A549 (cell line): Measurements from ENCODE around the gene SERP1. TPM values are rescaled to one million over a fixed set of nuclear protein-coding genes. Genes with fewer than 3 reads are reported as not detected.

Experiments used
- ATAC-seq, 2 experiments: fragments of 200-7000 bp in 1 of 2; fragments of >200 bp in 1 of 2; cut with Nextera tagmentation in 1 of 2; cut with Tn5 transposase in 1 of 2; 3 replicates each; pipeline versions ENCODE4 v1.8.0 to v1.9.1; 2018 to 2020; ENCODE audit warnings: mild to moderate bottlenecking in 1 of 2, moderate library complexity in 1 of 2
- CTCF ChIA-PET: fragments of 300-600 bp; sonication (Branson Sonifier 250); formaldehyde crosslinking; extraction: SDS; loops from one replicate; lab custom pipeline; 2021; ENCODE audit warnings: antibody characterized with exemption, inconsistent platforms; lab: Yijun Ruan, JAX
- POLR2A ChIA-PET: fragments of 350-600 bp; formaldehyde crosslinking; extraction: SDS; loops from one replicate; lab custom pipeline; 2021; ENCODE audit warnings: antibody characterized with exemption, inconsistent platforms; lab: Yijun Ruan, JAX
- DNase-seq, 2 experiments: peaks; one replicate each; pipeline versions ENCODE4 v3.0.0 to v3.0.0-alpha.2; 2011 to 2016; ENCODE audit warnings: low read depth in 1 of 2, low spot score in 1 of 2
- FAIRE-seq: peaks from 2 replicates; lab custom pipeline; 2011; peaks lifted over from hg19 to GRCh38; lab: Jason Lieb, UNC
- H3K27ac ChIP-seq, 2 experiments: fragments of >200 bp; sonication (Bioruptor Twin); formaldehyde crosslinking; 3 replicates each; pipeline ENCODE4 v1.5.1; 2016 to 2017
- H3K4me1 ChIP-seq: fragments of >200 bp; sonication (Bioruptor Twin); formaldehyde crosslinking; 3 replicates; pipeline ENCODE4 v1.6.1; 2016
- H3K4me2 ChIP-seq: fragments of >200 bp; sonication (Bioruptor Twin); formaldehyde crosslinking; 3 replicates; pipeline ENCODE4 v1.6.1; 2016
- H3K4me3 ChIP-seq: fragments of >200 bp; sonication (Bioruptor Twin); formaldehyde crosslinking; 3 replicates; pipeline ENCODE4 v1.5.1; 2016
- H3K9me3 ChIP-seq: fragments of >200 bp; sonication (Bioruptor Twin); formaldehyde crosslinking; 3 replicates; pipeline ENCODE4 v1.6.1; 2016
- BHLHE40 ChIP-seq: IDR thresholded peaks from 2 replicates; pipeline ENCODE4 v1.6.1; 2012; ENCODE audit warnings: low read depth, low read length, inconsistent platforms
- CBX2 ChIP-seq: fragments of 200-600 bp; sonication (generic); IDR thresholded peaks from 2 replicates; pipeline ENCODE4 v1.6.1; 2016; ENCODE audit warnings: low read depth, mild to moderate bottlenecking, borderline replicate concordance
- CEBPB ChIP-seq, 2 experiments: fragments of >200 bp in 1 of 2; sonication (Bioruptor Twin) in 1 of 2; formaldehyde crosslinking in 1 of 2; IDR thresholded peaks; 2 replicates each; pipeline ENCODE4 v1.6.1; 2012 to 2016
- EHMT2 ChIP-seq: fragments of 200-600 bp; sonication (generic); IDR thresholded peaks from 2 replicates; pipeline ENCODE4 v1.6.1; 2016; ENCODE audit warnings: antibody characterized with exemption, low read depth, mild to moderate bottlenecking, moderate library complexity
- ESRRA ChIP-seq: fragments of 150-350 bp; IDR thresholded peaks from 2 replicates; pipeline ENCODE4 v1.6.1; 2014; ENCODE audit warnings: mild to moderate bottlenecking, low read length, borderline replicate concordance
- FOSB ChIP-seq: fragments of 250-450 bp; sonication (Bioruptor Pico); IDR thresholded peaks from 2 replicates; pipeline ENCODE4 v1.5.0; 2020; ENCODE audit warnings: mild to moderate bottlenecking, moderate library complexity
- HEYL ChIP-seq: fragments of 250-450 bp; sonication (Bioruptor Pico); IDR thresholded peaks from 2 replicates; pipeline ENCODE4 v1.8.0; 2021; ENCODE audit warnings: mild to moderate bottlenecking, moderate library complexity
- HOXA7 ChIP-seq: fragments of 250-450 bp; sonication (Bioruptor Pico); IDR thresholded peaks from 2 replicates; pipeline ENCODE4 v1.5.0; 2020; ENCODE audit warnings: mild to moderate bottlenecking, moderate library complexity
- HOXB5 ChIP-seq: fragments of 250-450 bp; sonication (Bioruptor Pico); IDR thresholded peaks from 2 replicates; pipeline ENCODE4 v1.5.0; 2020; ENCODE audit warnings: mild to moderate bottlenecking, moderate library complexity
- JUN ChIP-seq, 2 experiments: fragments of >200 bp; sonication (Bioruptor Twin); formaldehyde crosslinking; IDR thresholded peaks; 2 replicates in 1 of 2; 3 replicates in 1 of 2; pipeline ENCODE4 v1.6.1; 2016 to 2017
- MAZ ChIP-seq: fragments of 150-350 bp; IDR thresholded peaks from 2 replicates; pipeline ENCODE4 v1.6.1; 2014; ENCODE audit warnings: antibody characterized with exemption, low read depth, low read length, borderline replicate concordance
- RAD21 ChIP-seq, 2 experiments: fragments of >200 bp in 1 of 2; sonication (Bioruptor Twin) in 1 of 2; formaldehyde crosslinking in 1 of 2; IDR thresholded peaks in 1 of 2; conservative IDR thresholded peaks in 1 of 2; 2 replicates in 1 of 2; 3 replicates in 1 of 2; pipeline ENCODE4 v1.6.1; 2012 to 2018; ENCODE audit warnings: inconsistent platforms in 1 of 2
- RCOR1 ChIP-seq: fragments of 150-350 bp; IDR thresholded peaks from 2 replicates; pipeline ENCODE4 v1.6.1; 2014; ENCODE audit warnings: antibody characterized with exemption, low read length, low read depth
- RFX5 ChIP-seq: fragments of 450-650 bp; IDR thresholded peaks from 2 replicates; pipeline ENCODE4 v1.7.1; 2014; ENCODE audit warnings: antibody characterized with exemption, mild to moderate bottlenecking, moderate library complexity
- SREBF2 ChIP-seq: fragments of 450-650 bp; IDR thresholded peaks from 2 replicates; pipeline ENCODE4 v1.6.1; 2014; ENCODE audit warnings: mild to moderate bottlenecking, moderate library complexity
- TFCP2L1 ChIP-seq: fragments of 250-450 bp; sonication (Bioruptor Pico); IDR thresholded peaks from 2 replicates; pipeline ENCODE4 v1.5.0; 2021; ENCODE audit warnings: mild to moderate bottlenecking
- TP53 ChIP-seq: fragments of 250-450 bp; sonication (Bioruptor Pico); IDR thresholded peaks from 2 replicates; pipeline ENCODE4 v1.5.0; 2021; ENCODE audit warnings: mild to moderate bottlenecking, moderate library complexity
- ZC3H11A ChIP-seq: fragments of 450-650 bp; IDR thresholded peaks from 2 replicates; pipeline ENCODE4 v1.6.1; 2014; ENCODE audit warnings: antibody characterized with exemption, mild to moderate bottlenecking
- ZNF302 ChIP-seq: fragments of 250-450 bp; sonication (Bioruptor Pico); IDR thresholded peaks from 2 replicates; pipeline ENCODE4 v1.9.0; 2021; ENCODE audit warnings: inconsistent platforms, mild to moderate bottlenecking, moderate library complexity
- WGBS: methylation state at CpG from one replicate; pipeline ENCODE4 v1.1.6; 2017; ENCODE audit errors: missing lambda C conversion rate; 5-methylcytosine and 5-hydroxymethylcytosine counted together
- polyA plus RNA-seq, 4 experiments: library from polyadenylated mRNA; depleted of rRNA in 3 of 4; stranded (reverse); fragments of >200 nt; fragmentation: RNase III in 1 of 4; extraction: RNeasy Plus Mini Kit Qiagen cat#74134 plus additional on column Dnase treatment in 1 of 4; gene quantifications; 2 replicates in 3 of 4; 3 replicates in 1 of 4; pipeline ENCODE4 v1.2.3, GENCODE V29; 2011 to 2017
- TF ChIP-seq, protein P1 (sequence below): fragments of >200 bp; sonication (Bioruptor Twin); formaldehyde crosslinking; IDR thresholded peaks from 3 replicates; pipeline ENCODE4 v1.6.1; 2016
- TF ChIP-seq, protein P2 (sequence below): fragments of >200 bp; sonication (Bioruptor Twin); formaldehyde crosslinking; IDR thresholded peaks from 3 replicates; pipeline ENCODE4 v1.5.1; 2016
- TF ChIP-seq, protein P3 (sequence below): IDR thresholded peaks from 2 replicates; pipeline ENCODE4 v1.6.1; 2012
- TF ChIP-seq, protein P4 (sequence below): fragments of 250-450 bp; sonication (Bioruptor Pico); IDR thresholded peaks from 2 replicates; pipeline ENCODE4 v1.5.0; 2020; ENCODE audit warnings: low read depth, mild to moderate bottlenecking, moderate library complexity
- TF ChIP-seq, protein P5 (sequence below): fragments of 250-450 bp; sonication (Bioruptor Pico); IDR thresholded peaks from 2 replicates; pipeline ENCODE4 v1.5.0; 2021; ENCODE audit warnings: mild to moderate bottlenecking, moderate library complexity, borderline replicate concordance

SERP1 gene
- polyA plus RNA-seq, 2 of the 4 experiments (the other 2 are of a cell fraction): 84.3 to 94.7 TPM

DNA sequence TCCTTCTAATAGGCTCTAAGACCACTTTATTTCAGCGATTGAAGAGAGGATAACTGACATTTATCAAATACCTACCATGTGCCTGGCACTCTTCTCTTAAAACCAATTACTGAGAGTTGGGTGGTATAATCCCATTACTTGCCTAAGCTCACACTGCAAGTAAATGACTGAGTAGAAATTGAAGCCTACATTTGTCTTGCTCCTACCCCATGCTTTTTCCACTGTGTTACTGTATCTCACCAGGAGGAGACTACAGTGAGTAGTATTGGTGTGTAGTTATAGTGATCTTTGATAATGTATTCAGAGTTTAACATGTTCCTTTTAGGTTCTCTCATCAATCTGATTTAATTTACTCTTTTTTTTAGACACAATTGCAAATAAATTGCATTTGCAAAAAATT, 21.0 kb upstream of the SERP1 start:
- POLR2A ChIA-PET: no interaction called here
- TF ChIP-seq, protein P1, sequence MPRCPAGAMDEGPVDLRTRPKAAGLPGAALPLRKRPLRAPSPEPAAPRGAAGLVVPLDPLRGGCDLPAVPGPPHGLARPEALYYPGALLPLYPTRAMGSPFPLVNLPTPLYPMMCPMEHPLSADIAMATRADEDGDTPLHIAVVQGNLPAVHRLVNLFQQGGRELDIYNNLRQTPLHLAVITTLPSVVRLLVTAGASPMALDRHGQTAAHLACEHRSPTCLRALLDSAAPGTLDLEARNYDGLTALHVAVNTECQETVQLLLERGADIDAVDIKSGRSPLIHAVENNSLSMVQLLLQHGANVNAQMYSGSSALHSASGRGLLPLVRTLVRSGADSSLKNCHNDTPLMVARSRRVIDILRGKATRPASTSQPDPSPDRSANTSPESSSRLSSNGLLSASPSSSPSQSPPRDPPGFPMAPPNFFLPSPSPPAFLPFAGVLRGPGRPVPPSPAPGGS: no peak
- TF ChIP-seq BHLHE40 (no peak), HEYL (no peak), CEBPB (IDR thresholded peaks at IDR 0.05) (no peak), HOXA7 (CRISPR knock-in tag) (no peak), ESRRA (no peak), RAD21 (conservative IDR thresholded peaks at IDR 0.05 in 1 of 2, IDR thresholded peaks at IDR 0.05 in 1 of 2) (no peak)
- TF ChIP-seq, protein P2, sequence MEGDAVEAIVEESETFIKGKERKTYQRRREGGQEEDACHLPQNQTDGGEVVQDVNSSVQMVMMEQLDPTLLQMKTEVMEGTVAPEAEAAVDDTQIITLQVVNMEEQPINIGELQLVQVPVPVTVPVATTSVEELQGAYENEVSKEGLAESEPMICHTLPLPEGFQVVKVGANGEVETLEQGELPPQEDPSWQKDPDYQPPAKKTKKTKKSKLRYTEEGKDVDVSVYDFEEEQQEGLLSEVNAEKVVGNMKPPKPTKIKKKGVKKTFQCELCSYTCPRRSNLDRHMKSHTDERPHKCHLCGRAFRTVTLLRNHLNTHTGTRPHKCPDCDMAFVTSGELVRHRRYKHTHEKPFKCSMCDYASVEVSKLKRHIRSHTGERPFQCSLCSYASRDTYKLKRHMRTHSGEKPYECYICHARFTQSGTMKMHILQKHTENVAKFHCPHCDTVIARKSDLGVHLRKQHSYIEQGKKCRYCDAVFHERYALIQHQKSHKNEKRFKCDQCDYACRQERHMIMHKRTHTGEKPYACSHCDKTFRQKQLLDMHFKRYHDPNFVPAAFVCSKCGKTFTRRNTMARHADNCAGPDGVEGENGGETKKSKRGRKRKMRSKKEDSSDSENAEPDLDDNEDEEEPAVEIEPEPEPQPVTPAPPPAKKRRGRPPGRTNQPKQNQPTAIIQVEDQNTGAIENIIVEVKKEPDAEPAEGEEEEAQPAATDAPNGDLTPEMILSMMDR: no peak
- TF ChIP-seq, protein P3, sequence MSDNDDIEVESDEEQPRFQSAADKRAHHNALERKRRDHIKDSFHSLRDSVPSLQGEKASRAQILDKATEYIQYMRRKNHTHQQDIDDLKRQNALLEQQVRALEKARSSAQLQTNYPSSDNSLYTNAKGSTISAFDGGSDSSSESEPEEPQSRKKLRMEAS: no peak
- TF ChIP-seq, protein P4, sequence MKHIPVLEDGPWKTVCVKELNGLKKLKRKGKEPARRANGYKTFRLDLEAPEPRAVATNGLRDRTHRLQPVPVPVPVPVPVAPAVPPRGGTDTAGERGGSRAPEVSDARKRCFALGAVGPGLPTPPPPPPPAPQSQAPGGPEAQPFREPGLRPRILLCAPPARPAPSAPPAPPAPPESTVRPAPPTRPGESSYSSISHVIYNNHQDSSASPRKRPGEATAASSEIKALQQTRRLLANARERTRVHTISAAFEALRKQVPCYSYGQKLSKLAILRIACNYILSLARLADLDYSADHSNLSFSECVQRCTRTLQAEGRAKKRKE (CRISPR knock-in tag): no peak
- Histone ChIP-seq H3K4me2 (no peak overlapping the region), H3K4me1 (no peaks in the 10 kb centered on the region), H3K9me3 (no peaks in the 10 kb centered on the region), H3K27ac (no peak overlapping the region), H3K4me3 (no peak overlapping the region)
- peak in 1 of 2 experiments; percentile 68; a peak in 1 of 6 replicates for ATAC-seq
- CTCF ChIA-PET: interaction anchor here (1.2 kb wide), 1 partner anchor 17 kb away, joined by 3 read pairs; no protein-coding TSS in a partner anchor
- FAIRE-seq: no peak
- WGBS: 100% methylated on average over 1 of the region's 1 CpG
- no peak for DNase-seq

DNA sequence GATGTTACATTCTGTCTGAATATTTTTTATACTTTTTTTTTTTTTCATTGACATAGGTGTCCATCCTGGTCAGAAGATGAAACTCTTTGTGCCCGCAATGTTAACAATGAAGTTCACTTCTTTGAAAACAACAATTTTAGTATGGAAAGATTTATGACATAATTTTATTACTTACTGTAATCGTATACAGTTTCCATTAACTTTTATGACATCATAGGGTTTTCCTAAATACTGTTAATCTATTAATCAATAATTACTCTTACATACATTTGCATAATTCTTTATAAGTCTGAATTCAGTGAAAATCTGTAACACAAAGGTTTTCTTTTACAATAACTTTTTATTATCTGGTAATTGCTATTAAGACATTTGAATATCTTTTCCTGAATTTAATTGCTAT, 17.9 kb upstream of the SERP1 start:
- ATAC-seq: no peak
- Histone ChIP-seq H3K27ac (no peak overlapping the region), H3K4me3 (no peak overlapping the region), H3K4me2 (no peak overlapping the region), H3K4me1 (no peaks in the 10 kb centered on the region), H3K9me3 (no peaks in the 10 kb centered on the region)
- no peak for FAIRE-seq
- CTCF ChIA-PET: interaction anchor here (0.7 kb wide), 1 partner anchor 18 kb away, joined by 3 read pairs; the partner anchor contains the start of genes EIF2A and SERP1
- WGBS: 92% methylated on average over 2 of the region's 2 CpGs
- TF ChIP-seq CBX2 (no peak), TP53 (CRISPR knock-in tag) (no peak), ZNF302 (CRISPR knock-in tag) (no peak), RFX5 (no peak), EHMT2 (no peak), RAD21 (conservative IDR thresholded peaks at IDR 0.05 in 1 of 2, IDR thresholded peaks at IDR 0.05 in 1 of 2) (no peak), ESRRA (no peak), TFCP2L1 (CRISPR knock-in tag) (no peak), RCOR1 (no peak), FOSB (no peak), MAZ (no peak), ZC3H11A (no peak), SREBF2 (no peak), HOXB5 (no peak), BHLHE40 (no peak), JUN (IDR thresholded peaks at IDR 0.05) (no peak)
- TF ChIP-seq, protein P2: no peak
- TF ChIP-seq, protein P4 (CRISPR knock-in tag): no peak
- TF ChIP-seq, protein P5, sequence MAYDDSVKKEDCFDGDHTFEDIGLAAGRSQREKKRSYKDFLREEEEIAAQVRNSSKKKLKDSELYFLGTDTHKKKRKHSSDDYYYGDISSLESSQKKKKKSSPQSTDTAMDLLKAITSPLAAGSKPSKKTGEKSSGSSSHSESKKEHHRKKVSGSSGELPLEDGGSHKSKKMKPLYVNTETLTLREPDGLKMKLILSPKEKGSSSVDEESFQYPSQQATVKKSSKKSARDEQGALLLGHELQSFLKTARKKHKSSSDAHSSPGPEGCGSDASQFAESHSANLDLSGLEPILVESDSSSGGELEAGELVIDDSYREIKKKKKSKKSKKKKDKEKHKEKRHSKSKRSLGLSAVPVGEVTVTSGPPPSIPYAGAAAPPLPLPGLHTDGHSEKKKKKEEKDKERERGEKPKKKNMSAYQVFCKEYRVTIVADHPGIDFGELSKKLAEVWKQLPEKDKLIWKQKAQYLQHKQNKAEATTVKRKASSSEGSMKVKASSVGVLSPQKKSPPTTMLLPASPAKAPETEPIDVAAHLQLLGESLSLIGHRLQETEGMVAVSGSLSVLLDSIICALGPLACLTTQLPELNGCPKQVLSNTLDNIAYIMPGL (CRISPR knock-in tag): no peak
- TF ChIP-seq, protein P3: no peak
- no peak for DNase-seq
- POLR2A ChIA-PET: no interaction called here
